Caco-2 (cell line): ENCODE results near the gene FRK. TPM values are rescaled to one million over a fixed set of nuclear protein-coding genes. Genes with fewer than 3 reads are reported as not detected.

Source experiments
- BruUV-seq: library from RNA; stranded (reverse); fragments of 400-500 nt; replicated peaks from 2 replicates; lab custom pipeline; 2021; lab: Mats Ljungman, UMichigan
- CTCF ChIA-PET: fragments of 300-600 bp; sonication (Branson Sonifier 250); formaldehyde crosslinking; loops from one replicate; lab custom pipeline; 2022; ENCODE audit warnings: antibody characterized with exemption; lab: Charles Lee
- POLR2A ChIA-PET: fragments of 300-600 bp; sonication (Branson Sonifier 250); formaldehyde crosslinking; loops from one replicate; lab custom pipeline; 2022; ENCODE audit warnings: antibody characterized with exemption; lab: Charles Lee
- DNase-seq, 2 experiments: peaks; one replicate each; pipeline versions ENCODE4 v3.0.0 to v3.0.0-alpha.2; 2020 to 2022
- H3K27me3 ChIP-seq: replicated peaks from 2 replicates; pipeline ENCODE4 v1.6.0; 2011; ENCODE audit warnings: low read length; ENCODE audit not compliant: control insufficient read depth, insufficient read depth
- H3K36me3 ChIP-seq: 2 replicates; pipeline ENCODE4 v1.5.1; 2011; ENCODE audit warnings: low read length; ENCODE audit not compliant: control insufficient read depth, insufficient read depth
- H3K4me1 ChIP-seq: fragments of 250-450 bp; sonication (Bioruptor Pico); 2 replicates; pipeline ENCODE4 v1.5.1; 2020; ENCODE audit warnings: mild to moderate bottlenecking
- H3K4me3 ChIP-seq: 2 replicates; pipeline ENCODE4 v1.5.1; 2011; ENCODE audit warnings: low read depth, mild to moderate bottlenecking, control low read depth, low read length
- H3K9me3 ChIP-seq: fragments of 250-450 bp; sonication (Bioruptor Pico); 2 replicates; pipeline ENCODE4 v1.5.1; 2020; ENCODE audit warnings: mild to moderate bottlenecking, moderate library complexity
- H3K27ac Mint-ChIP-seq: one replicate; pipeline ENCODE4 v1.8.0; 2022; ENCODE audit warnings: mixed read lengths; ENCODE audit not compliant: unreplicated experiment
- H3K27me3 Mint-ChIP-seq: one replicate; pipeline ENCODE4 v1.8.0; 2022; ENCODE audit warnings: mixed read lengths; ENCODE audit not compliant: insufficient read depth, unreplicated experiment
- H3K36me3 Mint-ChIP-seq: one replicate; pipeline ENCODE4 v1.8.0; 2022; ENCODE audit warnings: mild to moderate bottlenecking, mixed read lengths; ENCODE audit not compliant: insufficient read depth, unreplicated experiment
- H3K4me1 Mint-ChIP-seq: one replicate; pipeline ENCODE4 v1.8.0; 2022; ENCODE audit warnings: low read depth, mixed read lengths; ENCODE audit not compliant: unreplicated experiment
- H3K4me3 Mint-ChIP-seq: one replicate; pipeline ENCODE4 v1.8.0; 2022; ENCODE audit warnings: mild to moderate bottlenecking, moderate library complexity, mixed read lengths; ENCODE audit not compliant: unreplicated experiment
- H3K9me3 Mint-ChIP-seq: one replicate; pipeline ENCODE4 v1.8.0; 2022; ENCODE audit warnings: mixed read lengths; ENCODE audit not compliant: unreplicated experiment
- CTCF ChIP-seq, 2 experiments: fragments of 200-600 bp in 1 of 2; IDR thresholded peaks; 1 replicate in 1 of 2; 2 replicates in 1 of 2; pipeline versions ENCODE4 v1.5.1 to v1.8.0; 2011 to 2022; ENCODE audit warnings: antibody characterized with exemption in 1 of 2, control low read depth in 1 of 2, inconsistent platforms in 1 of 2, low read depth in 1 of 2, low read length in 1 of 2, mild to moderate bottlenecking in 1 of 2, moderate library complexity in 1 of 2; ENCODE audit not compliant: insufficient read depth in 1 of 2, severe bottlenecking in 1 of 2, unreplicated experiment in 1 of 2
- intact Hi-C: fragments of 100-400 bp; cut with micrococcal nuclease; formaldehyde crosslinking; loops from one replicate; pipeline ENCODE4 v1.10.0; 2022; ENCODE audit not compliant: unreplicated experiment
- total RNA-seq: library from RNA; stranded (reverse); gene quantifications from 2 replicates; pipeline ENCODE4 v1.2.3, GENCODE V29; 2022

The FRK gene
- total RNA-seq, 1 experiment from 2014 or later: 7.3 TPM

GRCh38 chr6:116010386-116010785 is 50.3 kb downstream of the FRK start:
- Mint-ChIP-seq H3K4me1 (peaks cover 10% of the 10 kb centered on the region), H3K4me3 (no peak overlapping the region), H3K27me3 (no peaks in the 10 kb centered on the region), H3K9me3 (no peaks in the 10 kb centered on the region), H3K36me3 (no peaks in the 10 kb centered on the region), H3K27ac (no peak overlapping the region)
- no TSS peak for BruUV-seq
- no peaks in the 10 kb centered on the region for H3K9me3 ChIP-seq
- DNase-seq: no peak
- ChIA-PET CTCF (interaction anchor here (0.8 to 2.6 kb wide), 5 partner anchors 20 to 103 kb away, joined by 3 to 28 read pairs (median 10); partner anchors contain the start of genes FRK and NT5DC1), POLR2A (no interaction called here)
- no peaks in the 10 kb centered on the region for H3K27me3 ChIP-seq
- H3K4me3 ChIP-seq: no peak overlapping the region
- H3K4me1 ChIP-seq: no peaks in the 10 kb centered on the region; the same call in 1 of the 2 replicates
- TF ChIP-seq CTCF (IDR thresholded peaks at IDR 0.05; ENCODE audit: insufficient read depth in 1 of 2, low read depth in 1 of 2, low read length in 1 of 2, severe bottlenecking in 1 of 2, unreplicated experiment in 1 of 2): no peak
- intact Hi-C loops: loop anchor here (10.0 kb wide), 1 partner anchor 244 kb away; the partner anchor contains the start of gene TSPYL4
- no peaks in the 10 kb centered on the region for H3K36me3 ChIP-seq

- TF ChIP-seq CTCF (IDR thresholded peaks at IDR 0.05; ENCODE audit: insufficient read depth in 1 of 2, low read depth in 1 of 2, low read length in 1 of 2, severe bottlenecking in 1 of 2, unreplicated experiment in 1 of 2): no peak
- DNase-seq: no peak
- intact Hi-C loops: no loop called here
- Mint-ChIP-seq H3K4me3 (no peak overlapping the region), H3K27ac (no peak overlapping the region), H3K9me3 (no peaks in the 10 kb centered on the region), H3K27me3 (no peaks in the 10 kb centered on the region), H3K36me3 (no peaks in the 10 kb centered on the region), H3K4me1 (peaks cover 6% of the 10 kb centered on the region)
- H3K27me3 ChIP-seq: no peaks in the 10 kb centered on the region
- 0 out of 2 replicates have a peak, but pooled peaks cover 3% of the 10 kb centered on the region for H3K4me1 ChIP-seq
- H3K9me3 ChIP-seq: no peaks in the 10 kb centered on the region
- no TSS peak for BruUV-seq
- H3K4me3 ChIP-seq: no peak overlapping the region
- H3K36me3 ChIP-seq: no peaks in the 10 kb centered on the region
- ChIA-PET POLR2A (no interaction called here), CTCF (interaction anchor here (1.4 to 1.7 kb wide), 2 partner anchors 88 to 103 kb away, joined by 4 to 5 read pairs; no protein-coding TSS in a partner anchor)
Observed at GRCh38 chr6:116008470-116009243, 52.0 kb downstream of the FRK start.

GRCh38 chr6:116004841-116005815 is 55.6 kb downstream of the FRK start:
- intact Hi-C loops: no loop called here
- H3K9me3 ChIP-seq: no peaks in the 10 kb centered on the region
- no peaks in the 10 kb centered on the region for H3K27me3 ChIP-seq
- peaks cover 6% of the 10 kb centered on the region for H3K4me1 Mint-ChIP-seq
- no peaks in the 10 kb centered on the region for H3K36me3 ChIP-seq
- BruUV-seq: no TSS peak
- no peak for TF ChIP-seq CTCF (IDR thresholded peaks at IDR 0.05; ENCODE audit: insufficient read depth in 1 of 2, low read depth in 1 of 2, low read length in 1 of 2, severe bottlenecking in 1 of 2, unreplicated experiment in 1 of 2)
- ChIA-PET CTCF (no interaction called here), POLR2A (no interaction called here)
- no peak overlapping the region for H3K4me3 ChIP-seq
- 0 out of 2 replicates have a peak, but pooled peaks cover 3% of the 10 kb centered on the region for H3K4me1 ChIP-seq
- no peak overlapping the region for H3K4me3 Mint-ChIP-seq
- no peak for DNase-seq
- no peaks in the 10 kb centered on the region for H3K27me3 Mint-ChIP-seq
- no peak overlapping the region for H3K27ac Mint-ChIP-seq
- no peaks in the 10 kb centered on the region for H3K36me3 Mint-ChIP-seq
- no peaks in the 10 kb centered on the region for H3K9me3 Mint-ChIP-seq
